Right lung (tissue), 5 donors: Measurements from ENCODE around the gene SPIN2A. TPM values are rescaled to one million over a fixed set of nuclear protein-coding genes. Genes with fewer than 3 reads are reported as not detected.
"Not testable (repeated sequence)": the region's sequence is repeated elsewhere in the genome, so short reads cannot be mapped to it uniquely, and the experiment has no call there.

ENCODE experiments used
- DNase-seq, 2 donors: peaks; one replicate each; pipeline ENCODE4 v3.0.0-alpha.2; 2013
- polyA plus RNA-seq, 5 donors: library from polyadenylated mRNA; unstranded; fragments of 120-200 nt; gene quantifications; one replicate each; pipeline versions ENCODE4 v1.2.1 to v1.2.3, GENCODE V29; 2013; ENCODE audit warnings: inconsistent platforms in 1 of 5, low replicate concordance in 1 of 5; ENCODE audit not compliant: insufficient read length in 5 of 5, insufficient read depth in 1 of 5

The SPIN2A gene
- polyA plus RNA-seq, 5 donors, result 2.8 to 3.8 (median 3.5) TPM

DNA sequence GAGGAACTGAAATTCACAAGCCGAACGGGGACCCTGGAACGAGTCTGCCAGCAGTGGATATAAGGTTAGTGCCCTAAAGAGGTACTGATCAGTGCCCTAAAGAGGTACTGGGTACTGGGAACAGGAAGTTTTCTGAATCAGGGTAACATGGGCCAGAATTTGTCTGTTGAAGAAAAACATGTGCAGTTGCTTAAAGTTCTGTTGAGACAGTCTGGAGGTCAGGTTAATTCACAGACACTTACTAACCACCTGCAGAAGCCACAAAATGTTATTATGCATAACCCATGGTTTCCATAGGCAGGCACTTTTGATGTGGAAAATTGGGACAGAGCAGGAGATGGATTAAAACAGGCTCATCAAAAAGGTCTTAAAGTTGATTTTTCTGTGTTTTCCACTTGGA lies 33.7 kb downstream of the SPIN2A start:
- DNase-seq, result no peak

DNA sequence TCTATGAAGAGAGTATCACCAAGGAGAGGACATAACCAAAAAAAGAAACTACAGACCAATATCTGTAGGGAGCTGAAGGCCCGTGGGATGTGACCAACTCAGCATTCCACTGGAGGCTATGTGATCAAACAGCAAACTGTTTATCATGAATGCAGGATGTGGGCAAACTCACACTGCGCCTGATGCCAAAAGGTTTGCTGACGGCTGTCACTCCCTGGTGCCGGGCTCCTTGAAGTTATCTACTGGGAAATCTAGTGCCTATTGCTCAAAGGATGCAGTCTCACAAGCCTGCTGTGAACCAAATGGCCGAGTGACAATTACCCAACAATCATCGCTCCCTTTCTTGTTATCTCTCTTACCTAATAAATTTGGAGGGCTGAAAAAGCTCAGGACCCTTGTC lies 34.3 kb downstream of the SPIN2A start:
- not testable (repeated sequence) for DNase-seq

Other genes with a start within 250 kb of the SPIN2A start
- 10 to 100 TPM; 23.1 to 32.3 (median 28.5) TPM for gene SPIN3, start 141.9 kb downstream of the SPIN2A start, polyA plus RNA-seq
- 10 to 100 TPM; 17.3 to 24.8 (median 22.7) TPM for gene SPIN2B, start 15.8 kb downstream of the SPIN2A start, polyA plus RNA-seq
- gene FAAH2, start 149.3 kb upstream of the SPIN2A start, polyA plus RNA-seq, result 10 to 100 TPM in 1 of 5 donors, 1 to 10 TPM in 4; 6.3 to 11.4 (median 8.0) TPM